Glutamatergic neuron (in vitro differentiated cells): Measurements from ENCODE around the gene RASGRF1. TPM values are rescaled to one million over a fixed set of nuclear protein-coding genes. Genes with fewer than 3 reads are reported as not detected.

Experiments used
- DNase-seq: peaks from one replicate; pipeline ENCODE4 v3.0.0; 2022
- H3K27ac Mint-ChIP-seq: one replicate; pipeline ENCODE4 v1.8.0; 2020; ENCODE audit warnings: mild to moderate bottlenecking, mixed read lengths, inconsistent platforms; ENCODE audit not compliant: unreplicated experiment
- H3K27me3 Mint-ChIP-seq: one replicate; pipeline ENCODE4 v1.8.0; 2020; ENCODE audit warnings: mild to moderate bottlenecking, moderate library complexity, mixed read lengths, inconsistent platforms; ENCODE audit not compliant: unreplicated experiment
- H3K36me3 Mint-ChIP-seq: one replicate; pipeline ENCODE4 v1.8.0; 2020; ENCODE audit warnings: mild to moderate bottlenecking, mixed read lengths, inconsistent platforms; ENCODE audit not compliant: unreplicated experiment
- H3K4me1 Mint-ChIP-seq: one replicate; pipeline ENCODE4 v1.8.0; 2020; ENCODE audit warnings: mild to moderate bottlenecking, low read depth, mixed read lengths, inconsistent platforms; ENCODE audit not compliant: unreplicated experiment
- H3K4me3 Mint-ChIP-seq: one replicate; pipeline ENCODE4 v1.8.0; 2020; ENCODE audit warnings: mild to moderate bottlenecking, mixed read lengths, inconsistent platforms; ENCODE audit not compliant: unreplicated experiment
- H3K9me3 Mint-ChIP-seq: one replicate; pipeline ENCODE4 v1.8.0; 2020; ENCODE audit warnings: mild to moderate bottlenecking, moderate library complexity, mixed read lengths, inconsistent platforms; ENCODE audit not compliant: unreplicated experiment
- CTCF ChIP-seq: fragments of 200-600 bp; sonication (generic); IDR thresholded peaks from one replicate; pipeline ENCODE4 v1.5.0; 2021; ENCODE audit not compliant: partially characterized antibody, unreplicated experiment
- long read RNA-seq: library from polyadenylated mRNA; unstranded; transcript quantifications from one replicate; pipeline ENCODE4 v2.0.0, GENCODE V29; 2020; ENCODE audit not compliant: unreplicated experiment
- total RNA-seq: library from RNA; stranded (reverse); fragmentation: NEBNext Ultra II Directional; extraction: Animal tissue kit (Norgen Biotek cat#: 25700); gene quantifications from one replicate; pipeline ENCODE4 v1.2.1, GENCODE V29; 2021; ENCODE audit not compliant: unreplicated experiment

RASGRF1 gene, protein sequence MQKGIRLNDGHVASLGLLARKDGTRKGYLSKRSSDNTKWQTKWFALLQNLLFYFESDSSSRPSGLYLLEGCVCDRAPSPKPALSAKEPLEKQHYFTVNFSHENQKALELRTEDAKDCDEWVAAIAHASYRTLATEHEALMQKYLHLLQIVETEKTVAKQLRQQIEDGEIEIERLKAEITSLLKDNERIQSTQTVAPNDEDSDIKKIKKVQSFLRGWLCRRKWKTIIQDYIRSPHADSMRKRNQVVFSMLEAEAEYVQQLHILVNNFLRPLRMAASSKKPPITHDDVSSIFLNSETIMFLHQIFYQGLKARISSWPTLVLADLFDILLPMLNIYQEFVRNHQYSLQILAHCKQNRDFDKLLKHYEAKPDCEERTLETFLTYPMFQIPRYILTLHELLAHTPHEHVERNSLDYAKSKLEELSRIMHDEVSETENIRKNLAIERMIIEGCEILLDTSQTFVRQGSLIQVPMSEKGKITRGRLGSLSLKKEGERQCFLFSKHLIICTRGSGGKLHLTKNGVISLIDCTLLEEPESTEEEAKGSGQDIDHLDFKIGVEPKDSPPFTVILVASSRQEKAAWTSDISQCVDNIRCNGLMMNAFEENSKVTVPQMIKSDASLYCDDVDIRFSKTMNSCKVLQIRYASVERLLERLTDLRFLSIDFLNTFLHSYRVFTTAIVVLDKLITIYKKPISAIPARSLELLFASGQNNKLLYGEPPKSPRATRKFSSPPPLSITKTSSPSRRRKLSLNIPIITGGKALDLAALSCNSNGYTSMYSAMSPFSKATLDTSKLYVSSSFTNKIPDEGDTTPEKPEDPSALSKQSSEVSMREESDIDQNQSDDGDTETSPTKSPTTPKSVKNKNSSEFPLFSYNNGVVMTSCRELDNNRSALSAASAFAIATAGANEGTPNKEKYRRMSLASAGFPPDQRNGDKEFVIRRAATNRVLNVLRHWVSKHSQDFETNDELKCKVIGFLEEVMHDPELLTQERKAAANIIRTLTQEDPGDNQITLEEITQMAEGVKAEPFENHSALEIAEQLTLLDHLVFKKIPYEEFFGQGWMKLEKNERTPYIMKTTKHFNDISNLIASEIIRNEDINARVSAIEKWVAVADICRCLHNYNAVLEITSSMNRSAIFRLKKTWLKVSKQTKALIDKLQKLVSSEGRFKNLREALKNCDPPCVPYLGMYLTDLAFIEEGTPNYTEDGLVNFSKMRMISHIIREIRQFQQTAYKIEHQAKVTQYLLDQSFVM (N-terminal part only)
- total RNA-seq = 0.32 TPM
- long read RNA-seq = 0 reads

DNA sequence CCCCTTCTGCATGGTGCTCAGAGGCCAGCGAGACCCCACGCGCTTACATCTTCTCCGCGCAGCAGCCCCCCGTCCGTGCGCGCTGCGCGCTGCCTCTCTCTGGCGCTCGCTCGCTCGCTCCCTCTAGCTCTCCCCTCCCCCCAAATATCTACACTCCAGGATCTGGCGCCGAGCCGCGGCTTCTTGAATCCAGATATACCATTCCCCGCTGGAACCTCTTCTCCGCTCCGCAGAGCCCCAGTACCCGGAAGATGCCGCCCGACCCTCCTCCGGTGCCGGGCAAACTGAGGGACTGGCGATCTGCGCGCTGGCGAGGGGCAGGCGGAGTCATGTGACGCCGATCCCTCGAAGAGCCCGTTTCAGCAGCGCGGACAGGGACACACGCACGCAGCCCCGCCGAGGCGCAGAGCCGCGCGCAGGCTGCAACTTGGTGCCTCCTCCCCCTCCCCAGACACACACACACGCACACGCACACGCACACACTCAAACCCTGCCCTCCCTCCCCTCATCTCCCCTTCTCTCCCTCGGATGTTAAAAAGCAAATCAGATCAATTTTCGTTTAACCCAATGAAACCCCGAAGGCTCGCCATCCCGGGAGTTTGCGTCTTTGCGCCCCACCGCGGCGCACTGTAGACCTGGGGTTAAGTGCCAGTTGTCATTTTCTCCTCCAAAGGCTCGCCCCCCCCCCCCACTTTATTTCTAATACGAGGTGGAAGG is at the start of gene RASGRF1:
Gene RASGRF1 (minus strand): TSS at position 294 of the 717 bp plus-strand sequence. CDS start 282 bp downstream, at position 12.
- peak; percentile 62 for DNase-seq
- H3K27me3 Mint-ChIP-seq = peaks cover 30% of the 10 kb centered on the region
- peaks cover 6% of the 10 kb centered on the region for H3K36me3 Mint-ChIP-seq
- H3K9me3 Mint-ChIP-seq = peaks cover 2% of the 10 kb centered on the region
- H3K4me3 Mint-ChIP-seq = peak within 1 kb of the TSS; percentile 92
- no peak for TF ChIP-seq CTCF
- peak within 1 kb of the TSS; percentile 48 for H3K27ac Mint-ChIP-seq
- H3K4me1 Mint-ChIP-seq = peaks cover 6% of the 10 kb centered on the region

GRCh38 chr15:79136434-79137046 is 46.0 kb upstream of the RASGRF1 start:
- no peak for TF ChIP-seq CTCF
- no peaks in the 10 kb centered on the region for H3K27me3 Mint-ChIP-seq
- H3K4me3 Mint-ChIP-seq = no peak overlapping the region
- H3K27ac Mint-ChIP-seq = no peak overlapping the region
- peaks cover 4% of the 10 kb centered on the region for H3K9me3 Mint-ChIP-seq
- no peak for DNase-seq
- peaks cover 5% of the 10 kb centered on the region for H3K36me3 Mint-ChIP-seq
- H3K4me1 Mint-ChIP-seq = no peaks in the 10 kb centered on the region

DNA sequence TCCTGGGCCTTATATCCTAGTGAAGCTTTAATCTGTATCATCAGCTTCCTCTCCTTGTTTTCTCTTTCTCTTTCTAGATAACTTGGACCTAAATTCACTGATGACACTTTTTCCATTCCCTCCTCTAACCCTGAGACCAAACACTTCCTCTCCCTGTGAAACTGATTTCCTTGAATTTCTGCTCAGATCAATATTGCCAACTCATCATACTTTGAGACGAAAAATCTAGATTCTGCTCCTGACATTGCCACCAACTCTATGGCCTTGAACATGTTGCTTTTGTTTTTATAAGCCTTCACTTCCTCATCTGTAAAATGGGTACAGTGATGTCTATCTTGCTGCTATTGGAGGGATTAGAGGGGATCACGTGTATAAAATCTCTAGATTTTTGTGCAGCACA is 42.7 kb upstream of the RASGRF1 start:
- H3K4me3 Mint-ChIP-seq = no peak overlapping the region
- peaks cover 3% of the 10 kb centered on the region for H3K9me3 Mint-ChIP-seq
- no peaks in the 10 kb centered on the region for H3K4me1 Mint-ChIP-seq
- H3K36me3 Mint-ChIP-seq = peaks cover 5% of the 10 kb centered on the region
- no peak for DNase-seq
- no peak for TF ChIP-seq CTCF
- no peak overlapping the region for H3K27ac Mint-ChIP-seq
- no peaks in the 10 kb centered on the region for H3K27me3 Mint-ChIP-seq

DNA sequence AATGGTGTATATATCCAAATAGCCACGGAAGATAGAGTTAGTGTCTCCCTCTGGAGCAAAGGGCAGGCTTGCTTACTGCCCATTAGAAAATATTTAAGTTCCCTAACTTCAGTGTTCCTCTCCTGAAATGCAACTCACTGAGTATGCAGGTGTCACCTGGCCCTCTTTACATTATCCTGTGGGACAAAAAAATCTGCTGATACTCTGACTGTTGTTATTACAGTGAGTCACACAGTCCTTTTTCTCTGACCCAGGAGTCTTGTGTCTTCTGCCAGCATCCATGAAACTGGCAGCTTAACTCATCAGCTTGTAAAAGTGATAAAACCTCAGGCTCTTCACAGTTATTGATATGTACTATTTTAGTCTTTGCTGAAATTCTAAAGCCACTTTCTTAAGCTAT is 42.2 kb upstream of the RASGRF1 start:
- Mint-ChIP-seq H3K36me3 (peaks cover 6% of the 10 kb centered on the region), H3K4me3 (no peak overlapping the region), H3K27me3 (no peaks in the 10 kb centered on the region), H3K9me3 (peaks cover 2% of the 10 kb centered on the region), H3K27ac (no peak overlapping the region), H3K4me1 (no peaks in the 10 kb centered on the region)
- TF ChIP-seq CTCF = no peak
- DNase-seq = no peak
